HG02943 (cell line): Measurements from ENCODE around the gene CNN2.

Experiments
- ATAC-seq: cut with Tn5 transposase; IDR thresholded peaks from one replicate; pipeline ENCODE4 v1.9.1; 2021; ENCODE audit warnings: mild to moderate bottlenecking, low read depth, moderate library complexity; ENCODE audit not compliant: unreplicated experiment

Gene CNN2

GRCh38 chr19:995051-995827, 31.2 kb upstream of the CNN2 start:
- ATAC-seq, result no peak

- no peak for ATAC-seq
These were observed 30.2 kb upstream of the CNN2 start for GRCh38 chr19:996051-996838.

GRCh38 chr19:998064-998463, 28.3 kb upstream of the CNN2 start:
- no peak for ATAC-seq

GRCh38 chr19:999379-999719, 27.1 kb upstream of the CNN2 start:
- ATAC-seq, result no peak

- ATAC-seq, result no peak
These were observed 26.3 kb upstream of the CNN2 start, which contains the start of gene GRIN3B for GRCh38 chr19:1000095-1000494. TSS of gene GRIN3B (plus strand) at chr19:1000419. CDS start at chr19:1000438, 19 bp downstream.

- ATAC-seq, result no peak
These were observed 25.5 kb upstream of the CNN2 start for GRCh38 chr19:1000591-1001537.

- no peak for ATAC-seq
These were observed 24.8 kb upstream of the CNN2 start for GRCh38 chr19:1001538-1002166.

GRCh38 chr19:1002600-1002999, 23.8 kb upstream of the CNN2 start:
- ATAC-seq, result no peak

- no peak for ATAC-seq
These were observed 23.1 kb upstream of the CNN2 start for GRCh38 chr19:1003283-1003682.

GRCh38 chr19:1004204-1004802, 22.1 kb upstream of the CNN2 start:
- no peak for ATAC-seq

- no peak for ATAC-seq
These were observed 21.4 kb upstream of the CNN2 start for GRCh38 chr19:1004803-1005664.

GRCh38 chr19:1006711-1007398, 19.6 kb upstream of the CNN2 start:
- ATAC-seq, result no peak

GRCh38 chr19:1007399-1008251, 18.8 kb upstream of the CNN2 start:
- ATAC-seq, result no peak

- no peak for ATAC-seq
These were observed 18.0 kb upstream of the CNN2 start for GRCh38 chr19:1008268-1009040.

- ATAC-seq, result no peak
These were observed 17.1 kb upstream of the CNN2 start for GRCh38 chr19:1009041-1009980.
